Heart left ventricle (tissue), 13 donors: Measurements from ENCODE around the gene PRR19.

ENCODE experiments used
- POLR2A ChIP-seq, 2 donors: fragments of 450-650 bp; IDR thresholded peaks; one replicate each; pipeline ENCODE4 v1.6.1; 2017; ENCODE audit warnings: antibody characterized with exemption in 2 of 2, mild to moderate bottlenecking in 2 of 2, moderate library complexity in 2 of 2
- TF ChIP-seq, protein P1 (sequence below), 12 donors: fragments of 200-600 bp; sonication (generic) in 4 of 12; IDR thresholded peaks; one replicate each; pipeline versions ENCODE4 v1.5.0 to v1.8.0; 2018 to 2022; ENCODE audit warnings: antibody characterized with exemption in 12 of 12, mild to moderate bottlenecking in 5 of 12
- donor health status: ischemic (EF 13 %, LVEDD 7.1; RV severe dilation, severe dysfunction).
- donor health status: DM: no; HTN: yes; CAD: no.
- donor health status: DM: no; HTN: no; CAD: no.
- donor health status: ischemic (EF 25% LVEDD 6.9; RV normal size, moderate dysfunction).
- donor health status: ischemic (EF 25% LVEDD 5.7; RV mildly dilated, moderate dysfunction).
- donor health status: ischemic (EF 35%, LVEDD 5.7; RV mildly dilated, moderate dysfunction).
- donor health status: nonischemic (EF 11% LVEDD 7.7; RV severe dilation, severe dysfunction).
- donor health status: DM: yes; HTN: yes; CAD: no.
- donor health status: PGD.
- donor health status: ischemic (EF 29% LVEDD 5.4; RV normal size, mild dysfunction).
- donor health status: nonischemic (EF 23%, LVEDD 6.1; RV moderate dilation, normal function).

DNA sequence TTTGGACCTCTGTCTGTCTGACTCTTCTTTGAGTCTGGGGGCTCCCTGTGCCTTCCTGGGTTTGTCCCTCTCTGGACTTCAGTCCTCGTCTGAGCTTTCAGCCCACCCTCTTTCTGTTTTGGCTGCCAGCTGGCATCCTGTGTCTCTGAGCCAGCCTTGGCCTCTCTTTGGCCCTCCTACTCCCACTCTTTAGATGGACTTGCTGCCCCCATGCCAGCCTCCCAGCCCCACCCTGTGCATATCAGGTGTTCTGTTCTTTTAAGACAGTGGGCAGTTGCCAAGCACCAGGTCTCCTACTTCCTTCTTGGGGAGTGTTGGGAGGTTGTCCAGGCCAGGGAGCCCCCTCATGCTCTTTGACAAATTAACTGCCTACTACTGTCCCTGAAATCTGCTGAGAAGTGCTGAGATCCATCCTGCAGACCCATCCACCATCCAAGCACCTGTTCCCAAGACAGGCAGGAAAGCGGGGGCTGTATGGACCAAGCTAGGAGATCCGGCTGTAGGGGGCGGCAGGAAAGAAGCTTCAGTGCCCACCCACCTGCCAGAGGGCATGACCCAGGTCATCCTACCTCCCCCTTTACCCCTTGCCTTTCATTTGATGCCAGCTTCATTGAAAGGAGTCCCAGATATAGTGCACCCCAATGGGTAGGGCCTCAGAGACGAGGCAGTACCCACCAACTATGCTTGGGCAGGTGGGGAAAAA lies 23.3 kb upstream of the PRR19 start:
- TF ChIP-seq, protein P1, sequence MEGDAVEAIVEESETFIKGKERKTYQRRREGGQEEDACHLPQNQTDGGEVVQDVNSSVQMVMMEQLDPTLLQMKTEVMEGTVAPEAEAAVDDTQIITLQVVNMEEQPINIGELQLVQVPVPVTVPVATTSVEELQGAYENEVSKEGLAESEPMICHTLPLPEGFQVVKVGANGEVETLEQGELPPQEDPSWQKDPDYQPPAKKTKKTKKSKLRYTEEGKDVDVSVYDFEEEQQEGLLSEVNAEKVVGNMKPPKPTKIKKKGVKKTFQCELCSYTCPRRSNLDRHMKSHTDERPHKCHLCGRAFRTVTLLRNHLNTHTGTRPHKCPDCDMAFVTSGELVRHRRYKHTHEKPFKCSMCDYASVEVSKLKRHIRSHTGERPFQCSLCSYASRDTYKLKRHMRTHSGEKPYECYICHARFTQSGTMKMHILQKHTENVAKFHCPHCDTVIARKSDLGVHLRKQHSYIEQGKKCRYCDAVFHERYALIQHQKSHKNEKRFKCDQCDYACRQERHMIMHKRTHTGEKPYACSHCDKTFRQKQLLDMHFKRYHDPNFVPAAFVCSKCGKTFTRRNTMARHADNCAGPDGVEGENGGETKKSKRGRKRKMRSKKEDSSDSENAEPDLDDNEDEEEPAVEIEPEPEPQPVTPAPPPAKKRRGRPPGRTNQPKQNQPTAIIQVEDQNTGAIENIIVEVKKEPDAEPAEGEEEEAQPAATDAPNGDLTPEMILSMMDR (IDR thresholded peaks at IDR 0.05) = no peak
- no peak for TF ChIP-seq POLR2A (IDR thresholded peaks at IDR 0.05)
